DMS 273 (cell line): ENCODE data around the gene CEP72.

Experiments used
- DNase-seq: peaks from one replicate; lab custom pipeline; 2025; ENCODE audit not compliant: unreplicated experiment; lab: John Stamatoyannopoulos, UW

Gene CEP72

DNA sequence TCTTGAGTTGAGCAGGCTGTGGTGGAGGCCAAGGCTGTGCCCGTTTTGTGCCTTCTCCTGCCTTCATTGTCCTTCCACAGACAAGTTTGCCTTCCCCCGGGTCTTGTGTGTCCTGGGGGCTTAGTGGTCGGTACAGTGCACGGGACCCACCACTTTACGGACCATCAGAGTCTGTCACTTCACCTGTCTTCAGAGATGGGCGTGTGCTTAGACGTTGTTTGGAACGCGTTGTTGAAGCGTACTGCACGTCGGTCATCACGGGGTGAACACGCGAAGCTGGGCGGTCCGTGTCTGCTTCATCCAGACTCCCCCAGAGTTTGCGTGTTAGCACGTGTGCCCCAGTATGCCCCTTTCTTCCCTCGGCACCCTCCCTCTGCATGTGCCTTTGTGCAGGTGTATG, 24.8 kb downstream of the CEP72 start:
- DNase-seq = no peak

DNA sequence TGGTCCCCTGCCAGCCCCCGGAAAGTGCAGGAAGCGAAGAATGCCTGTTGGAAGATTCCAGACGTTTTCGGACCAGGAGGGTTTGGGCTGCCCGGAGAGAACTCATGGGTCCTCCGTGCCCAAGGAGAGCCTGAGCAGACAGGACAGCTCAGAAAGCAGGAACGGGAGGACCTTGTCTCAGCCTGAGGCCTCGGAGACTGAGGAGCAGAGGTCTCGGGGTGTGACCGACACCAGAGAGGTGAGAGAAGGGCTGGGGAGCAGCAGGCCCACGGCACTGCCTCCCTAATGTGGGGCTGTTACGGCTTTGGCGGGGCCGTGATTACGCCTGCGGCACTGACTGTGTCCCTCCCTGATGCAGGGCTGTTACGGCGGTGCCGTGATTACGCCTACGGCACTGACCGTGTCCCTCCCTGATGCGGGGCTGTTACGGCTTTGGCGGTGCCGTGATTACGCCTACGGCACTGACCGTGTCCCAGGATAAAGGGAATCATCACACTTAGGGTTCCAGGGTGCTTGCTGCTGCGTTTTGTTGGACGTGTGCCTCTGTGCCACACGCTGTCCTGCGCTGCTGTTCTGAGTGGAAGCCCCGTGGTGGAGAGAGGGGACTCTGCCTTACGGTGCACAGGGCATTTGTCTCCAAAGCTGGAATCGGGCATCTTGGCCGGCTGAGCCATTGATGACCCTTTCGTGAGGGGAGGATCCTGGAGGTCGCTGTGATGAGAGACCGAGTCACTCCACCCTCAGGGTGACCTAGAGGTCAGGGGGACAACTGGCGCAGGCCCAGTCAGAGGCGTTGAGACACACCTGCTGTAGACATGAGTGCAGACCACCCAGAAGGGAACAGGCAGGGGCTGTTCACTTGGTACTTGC, 25.7 kb downstream of the CEP72 start:
- no peak for DNase-seq

DNA sequence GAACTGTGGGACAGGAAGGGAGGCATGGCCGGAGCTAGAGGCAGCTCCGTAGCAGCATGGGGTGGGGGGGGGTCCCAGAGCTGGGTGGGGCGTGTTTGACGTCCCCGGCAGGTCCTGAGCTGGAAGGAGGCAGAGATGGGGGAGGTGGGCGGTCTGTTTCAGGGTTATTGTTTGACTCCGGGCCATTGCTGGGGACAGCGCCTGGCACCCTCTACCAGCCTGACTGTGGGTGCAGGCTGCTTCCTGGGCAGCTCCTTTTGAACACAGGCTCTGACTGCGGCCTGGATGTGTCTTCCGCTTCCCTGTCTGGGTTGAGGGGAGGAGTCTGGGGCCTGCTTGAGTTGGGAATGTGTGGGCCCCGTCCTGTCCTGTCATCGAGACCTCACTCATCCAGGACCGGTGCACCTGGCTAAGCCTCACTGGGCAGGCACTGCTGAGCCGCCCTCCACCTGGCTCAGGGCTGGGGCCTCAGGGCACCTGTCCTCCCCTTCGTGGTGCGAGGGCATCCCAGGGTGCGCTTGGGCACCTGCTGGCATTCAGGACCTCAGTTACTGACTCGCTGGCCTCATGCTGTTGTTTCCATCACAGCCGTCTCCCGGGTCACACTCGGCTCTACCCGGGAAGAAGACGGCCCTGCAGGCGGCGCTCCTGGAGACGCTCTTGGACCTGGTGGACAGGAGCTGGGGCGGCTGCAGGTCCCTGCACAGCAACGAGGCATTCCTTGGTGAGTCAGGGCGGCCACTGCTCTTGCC, 26.5 kb downstream of the CEP72 start:
- DNase-seq = no peak

DNA sequence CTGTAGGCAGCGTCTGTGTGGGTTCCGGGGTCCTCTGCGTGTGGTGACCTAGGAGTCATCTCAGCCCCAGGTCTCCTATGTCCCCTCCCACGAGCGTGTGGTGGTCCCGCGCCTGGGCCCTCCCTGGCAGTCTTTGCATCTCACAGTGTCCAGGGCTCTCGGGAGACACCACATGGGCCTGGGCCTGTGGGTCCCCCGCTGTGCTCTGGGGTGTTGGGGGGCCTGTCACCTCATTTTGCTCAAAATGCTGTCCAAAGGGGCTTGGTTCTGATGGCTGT, 27.1 kb downstream of the CEP72 start:
- no peak for DNase-seq

DNA sequence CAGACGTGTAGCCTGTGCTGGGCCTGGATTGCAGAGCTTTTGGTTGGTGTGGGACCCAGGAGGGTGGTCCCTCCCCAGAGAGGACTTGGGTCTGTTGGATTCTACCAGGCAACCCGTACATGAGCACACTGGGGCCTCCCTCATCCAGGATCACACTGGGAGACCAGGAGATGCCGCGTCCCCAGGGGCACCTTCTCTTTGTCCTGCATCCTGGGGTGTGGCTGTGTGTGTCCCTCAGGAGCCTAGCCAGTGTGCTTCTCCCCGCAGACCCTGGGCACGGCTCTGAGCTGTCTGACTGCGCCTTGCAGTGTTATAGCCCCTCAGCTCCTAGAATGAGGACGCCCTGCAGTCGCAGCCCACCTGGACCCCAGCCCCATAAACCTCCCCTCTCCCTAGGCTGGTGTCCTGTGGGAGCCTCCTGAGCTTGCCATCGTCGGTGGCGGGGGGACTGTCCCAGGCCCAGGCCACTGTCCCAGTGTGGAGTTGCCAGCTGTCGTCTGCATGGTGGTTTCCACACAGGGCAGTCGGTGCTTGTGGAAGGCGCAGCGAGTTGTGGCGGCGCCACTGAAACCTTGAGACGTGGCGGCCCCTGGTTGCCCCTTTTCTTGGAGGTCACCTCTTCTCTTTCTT, 27.6 kb downstream of the CEP72 start:
- no peak for DNase-seq

DNA sequence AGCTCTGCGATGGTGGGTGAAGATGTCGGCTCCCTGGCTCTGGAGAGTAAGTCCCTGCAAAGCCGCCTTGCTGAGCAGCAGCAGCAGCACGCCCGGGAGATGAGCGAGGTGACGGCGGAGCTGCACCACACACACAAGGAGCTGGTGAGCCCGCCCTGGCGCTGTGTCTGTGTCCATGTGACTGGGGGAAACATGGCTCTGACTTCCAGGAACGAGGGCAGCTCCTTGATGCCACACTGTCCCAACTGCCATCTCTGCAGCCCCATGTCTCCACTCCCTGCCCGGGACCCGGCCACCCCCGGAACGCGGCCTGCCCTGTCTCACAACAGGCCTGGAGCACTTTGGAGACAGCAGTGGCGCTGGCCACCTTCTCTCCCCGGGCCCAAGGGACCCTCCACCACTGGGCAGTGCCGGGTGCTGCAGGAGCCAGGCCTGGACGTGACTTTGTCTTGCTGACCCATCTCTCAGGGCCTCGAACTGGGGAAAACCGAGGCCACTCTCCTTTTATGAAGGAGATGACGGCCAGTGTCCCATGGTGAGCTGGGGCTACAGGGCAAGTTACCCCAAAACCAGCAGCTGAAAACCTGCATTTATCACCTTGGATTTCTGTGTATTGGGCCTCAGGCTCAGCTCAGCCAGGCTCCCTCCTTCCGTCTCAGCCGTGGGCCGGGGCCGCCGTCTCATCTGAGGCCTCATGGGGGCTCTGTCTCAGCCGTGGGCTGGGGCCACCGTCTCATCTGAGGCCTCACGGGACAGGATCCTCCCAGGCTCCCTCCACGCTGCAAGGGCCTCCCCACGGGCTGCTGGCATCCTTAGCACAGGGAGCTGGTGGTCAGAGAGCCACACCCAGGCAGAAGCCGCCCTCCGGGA, 28.6 kb downstream of the CEP72 start:
- DNase-seq = no peak

DNA sequence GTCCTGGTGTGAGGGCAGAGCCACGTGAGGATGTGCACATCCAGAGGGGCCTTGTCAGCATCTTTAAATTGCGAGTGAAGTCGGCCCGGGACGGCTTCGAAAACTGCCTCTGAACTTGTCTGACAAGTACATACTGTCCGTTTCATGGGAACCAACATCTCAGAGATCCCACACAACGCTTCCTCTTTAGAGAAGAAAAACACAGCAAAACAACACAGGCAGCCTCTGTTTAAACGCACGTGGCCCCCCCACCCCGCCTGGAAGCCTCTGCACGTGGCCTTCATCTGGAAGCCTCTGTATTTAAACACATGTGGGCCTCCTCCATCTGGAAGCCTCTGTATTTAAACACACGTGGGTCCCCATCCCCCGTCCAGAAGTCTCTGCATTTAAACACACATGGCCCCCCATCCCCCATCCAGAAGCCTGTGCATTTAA, 29.2 kb downstream of the CEP72 start:
- no peak for DNase-seq

DNA sequence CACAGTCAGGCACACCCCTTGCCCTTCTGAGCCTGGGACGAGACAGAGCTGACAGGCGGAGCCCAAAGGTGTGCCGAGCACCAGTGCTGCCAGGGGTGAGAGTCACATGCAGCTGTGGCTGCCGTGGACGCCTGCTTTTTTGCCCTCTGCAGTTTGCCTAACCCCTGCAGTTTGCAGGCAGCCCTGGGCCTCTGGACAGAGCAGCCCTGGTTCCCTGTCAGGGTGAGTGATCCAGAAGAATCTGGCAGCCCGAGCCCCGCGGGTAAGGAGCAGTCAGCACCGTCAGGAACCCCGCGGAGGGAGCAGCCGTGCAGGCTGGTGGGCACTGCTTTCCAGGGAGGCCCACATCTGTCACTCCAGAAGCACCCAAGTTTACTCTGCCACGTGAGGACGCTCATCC, 30.3 kb downstream of the CEP72 start:
- DNase-seq = peak; percentile 70

DNA sequence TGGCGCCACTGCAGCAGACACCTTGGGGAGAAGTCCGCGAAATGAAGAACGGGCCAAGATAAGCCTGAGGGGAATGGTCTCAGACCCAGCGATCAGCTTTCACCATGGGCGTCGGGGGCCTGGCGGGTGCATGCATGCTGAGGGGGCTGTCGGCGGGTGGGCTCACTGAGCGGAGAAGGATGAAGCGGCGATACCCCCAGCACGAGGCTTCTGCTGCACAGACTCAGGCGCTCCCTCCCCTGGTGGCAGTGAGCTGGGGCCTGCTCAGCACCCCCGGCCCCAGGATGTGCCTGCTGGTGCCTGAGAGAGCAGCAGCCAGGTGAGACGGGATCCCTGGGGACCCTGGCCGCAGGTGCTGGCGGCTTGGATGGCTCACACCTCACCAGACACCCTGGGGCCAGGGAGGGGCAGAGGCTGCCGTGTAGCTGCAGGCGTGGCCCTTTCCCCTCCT, 31.2 kb downstream of the CEP72 start:
- no peak for DNase-seq

DNA sequence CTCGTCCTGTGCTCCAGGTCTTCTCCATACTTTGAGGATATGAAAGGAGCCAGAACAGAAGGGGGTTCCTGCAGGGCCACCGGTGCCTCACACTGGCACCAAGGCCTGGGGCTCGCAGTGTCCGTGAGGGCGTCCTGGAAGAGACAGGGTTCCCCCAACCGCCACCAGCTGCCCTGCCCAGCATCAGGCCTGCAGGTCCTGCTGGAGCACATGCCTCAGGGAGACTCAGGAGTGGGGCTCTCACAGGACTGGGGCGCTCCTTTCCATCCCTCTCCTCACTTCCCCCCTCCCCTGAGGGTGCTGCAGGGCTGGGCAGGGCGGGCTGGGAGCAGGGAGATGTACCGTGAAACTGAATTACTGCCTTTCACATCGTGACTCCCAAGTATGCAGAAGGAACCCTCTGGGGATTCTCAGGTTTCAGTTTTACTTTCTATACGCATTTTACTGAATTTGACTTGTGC, 31.7 kb downstream of the CEP72 start:
- no peak for DNase-seq

DNA sequence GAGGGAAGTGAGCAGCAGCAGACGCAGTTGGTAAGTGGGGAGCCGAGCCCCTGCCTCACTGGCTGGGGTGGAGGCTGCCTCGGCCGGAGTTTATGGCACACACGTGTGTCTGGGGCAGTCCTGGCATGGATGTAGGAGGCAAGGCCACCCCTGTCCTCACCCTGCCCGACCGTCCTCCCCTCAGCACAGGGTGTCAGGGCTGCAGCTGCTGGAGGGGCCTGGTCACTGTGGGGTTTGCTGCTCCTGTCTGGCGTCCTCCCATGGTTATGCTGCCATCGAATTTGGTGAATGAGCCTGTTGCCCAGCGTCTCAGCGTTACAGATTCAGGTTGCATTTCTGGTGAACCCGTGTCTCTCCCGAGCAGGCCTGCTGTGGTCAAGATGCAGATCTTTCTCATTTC, 32.4 kb downstream of the CEP72 start:
- DNase-seq = no peak

DNA sequence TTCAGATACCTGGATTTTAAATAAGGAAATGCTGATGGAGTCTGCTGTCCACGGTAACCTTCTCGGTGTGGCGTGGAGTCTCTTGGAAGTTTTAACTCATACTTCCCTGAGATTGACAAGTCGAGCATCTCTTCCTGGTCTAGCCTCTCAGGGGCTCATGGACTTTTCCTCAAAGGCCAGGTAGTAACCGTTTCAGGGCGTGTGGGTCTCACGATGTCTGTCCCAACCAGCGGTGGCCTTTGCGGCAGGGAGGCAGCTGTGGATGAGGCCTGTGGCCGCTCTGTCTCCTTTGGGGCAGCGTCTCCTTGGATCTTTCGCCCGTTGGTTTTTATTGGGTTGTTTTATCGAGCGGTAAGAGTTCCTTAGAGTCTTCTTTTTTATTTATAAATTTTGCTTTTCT, 32.8 kb downstream of the CEP72 start:
- DNase-seq = no peak

DNA sequence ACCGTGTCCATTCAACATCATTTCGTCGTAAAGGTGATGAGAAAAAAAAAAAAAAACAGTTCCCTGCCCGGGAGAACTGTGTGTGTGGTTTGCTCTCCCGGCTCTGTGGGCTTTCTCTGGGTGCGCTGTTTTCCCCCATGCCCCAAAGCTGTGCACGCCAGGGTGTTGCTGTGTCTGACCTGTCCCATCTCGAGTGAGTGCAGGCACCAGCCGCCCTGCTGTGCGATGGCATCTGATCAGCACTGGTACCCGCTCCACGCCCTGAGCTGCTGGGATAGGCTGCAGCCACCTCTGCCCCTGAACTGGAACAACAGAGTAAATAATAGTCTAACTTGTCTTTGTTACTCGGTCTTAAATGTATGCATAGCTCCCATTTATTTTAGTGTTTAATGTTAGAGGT, 33.3 kb downstream of the CEP72 start:
- no peak for DNase-seq

DNA sequence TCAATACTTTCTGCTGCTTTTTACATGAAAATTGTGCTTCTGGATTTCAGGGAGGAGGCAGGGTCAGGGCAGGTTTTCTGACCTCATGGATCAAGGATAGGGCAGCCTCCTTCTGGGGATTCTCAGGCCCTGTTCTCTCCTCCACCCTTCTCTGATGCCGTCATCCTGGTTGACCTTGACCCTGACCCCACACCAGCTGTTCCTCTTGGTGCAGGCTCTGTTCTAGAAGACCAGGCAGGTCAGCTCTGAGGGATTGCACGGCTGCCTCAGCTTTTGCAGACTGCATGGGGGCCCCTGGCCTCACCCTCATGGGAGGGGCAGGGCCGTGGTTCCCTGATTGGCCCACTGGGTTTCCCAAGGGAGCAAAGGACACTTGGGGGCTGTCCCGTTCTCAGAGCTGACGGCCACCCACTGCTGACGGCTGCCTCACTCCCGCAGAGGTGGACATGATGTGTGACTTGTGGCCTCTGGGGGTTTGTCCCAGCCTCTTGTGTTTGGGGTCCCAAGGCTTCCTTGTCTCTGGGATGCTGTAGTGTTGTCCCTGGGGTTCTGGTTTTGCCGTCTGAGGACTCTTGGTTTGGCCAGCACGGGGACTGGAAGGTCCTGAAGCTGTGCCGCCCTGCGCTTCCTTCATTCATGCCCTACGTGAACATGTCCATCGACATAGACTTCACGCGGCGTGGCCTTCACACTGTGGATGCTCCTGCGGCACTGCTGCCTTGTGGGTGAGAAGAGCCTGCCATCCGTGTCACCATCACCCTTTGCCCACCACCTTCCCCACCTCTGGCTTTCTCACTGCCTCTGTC, 34.5 kb downstream of the CEP72 start:
- no peak for DNase-seq

DNA sequence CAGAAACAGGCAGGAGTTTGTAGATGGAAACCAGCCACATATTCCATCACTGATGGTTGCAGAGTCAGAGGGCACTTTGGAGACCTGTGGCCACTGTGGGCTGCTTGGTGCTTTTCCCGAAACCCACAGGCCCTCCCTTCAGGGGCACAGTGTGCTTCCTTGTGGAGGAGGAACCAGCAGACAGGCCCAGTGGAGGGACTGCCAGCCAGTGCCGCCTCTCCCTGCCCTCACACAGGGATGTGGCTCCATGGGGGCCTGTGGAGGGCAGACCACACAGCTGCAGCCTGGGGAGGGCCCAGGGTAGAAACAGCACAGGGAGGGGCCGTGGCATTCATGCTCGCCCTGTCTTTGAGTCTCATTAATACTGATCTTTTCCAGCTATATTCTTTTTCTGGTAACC, 35.2 kb downstream of the CEP72 start:
- DNase-seq = no peak

DNA sequence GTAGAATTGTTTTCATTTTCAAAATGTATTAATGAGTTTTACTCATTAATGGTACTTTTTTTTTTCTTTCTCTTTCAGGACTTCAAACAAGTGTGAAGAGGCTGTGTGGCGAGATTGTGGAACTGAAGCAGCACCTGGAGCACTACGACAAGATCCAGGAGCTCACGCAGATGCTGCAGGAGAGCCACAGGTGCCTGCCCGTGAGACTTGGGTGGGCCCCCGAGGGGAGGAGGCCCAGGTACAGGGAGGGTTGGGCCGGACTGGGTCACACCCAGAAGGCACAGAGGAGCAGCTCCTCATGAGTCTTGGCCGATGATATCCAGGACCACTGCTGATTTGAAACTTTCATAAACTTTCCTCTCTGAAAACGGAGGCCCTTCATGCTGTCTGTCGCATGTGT, 35.6 kb downstream of the CEP72 start:
- no peak for DNase-seq

DNA sequence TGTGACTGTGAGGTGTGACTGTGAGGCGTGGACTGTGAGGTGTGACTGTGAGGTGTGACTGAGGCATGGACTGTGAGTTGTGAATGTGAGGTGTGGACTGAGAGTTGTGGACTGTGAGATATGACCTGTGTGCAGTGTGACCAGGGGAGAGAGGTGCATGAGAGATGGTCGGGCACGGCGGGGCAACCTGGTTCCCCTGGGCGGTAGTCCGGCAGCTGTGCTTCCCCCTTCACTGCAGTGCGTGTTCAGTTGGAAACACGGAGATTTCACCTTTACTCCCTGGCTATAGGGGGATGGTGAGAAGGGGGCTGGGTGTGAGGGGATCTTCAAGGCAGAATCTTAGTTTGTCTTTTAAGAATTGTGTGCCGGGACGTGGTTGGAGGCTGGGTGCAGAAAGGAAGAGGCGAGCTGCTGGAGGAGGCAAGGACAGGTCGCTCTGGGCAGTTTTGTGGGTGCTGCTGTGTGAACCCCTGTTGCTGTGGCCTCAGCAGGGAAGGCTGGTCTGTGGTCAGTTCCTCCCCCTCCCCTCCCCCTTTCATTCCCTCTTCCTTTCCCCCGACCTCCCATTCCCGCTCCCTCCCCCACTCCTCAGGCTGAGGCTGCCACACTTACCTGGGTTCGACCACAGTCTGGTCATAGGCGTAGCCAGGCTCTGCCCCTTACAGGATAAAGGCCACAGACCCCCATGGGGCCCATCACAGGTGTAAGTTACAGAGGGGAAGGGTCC, 39.3 kb downstream of the CEP72 start:
- no peak for DNase-seq

DNA sequence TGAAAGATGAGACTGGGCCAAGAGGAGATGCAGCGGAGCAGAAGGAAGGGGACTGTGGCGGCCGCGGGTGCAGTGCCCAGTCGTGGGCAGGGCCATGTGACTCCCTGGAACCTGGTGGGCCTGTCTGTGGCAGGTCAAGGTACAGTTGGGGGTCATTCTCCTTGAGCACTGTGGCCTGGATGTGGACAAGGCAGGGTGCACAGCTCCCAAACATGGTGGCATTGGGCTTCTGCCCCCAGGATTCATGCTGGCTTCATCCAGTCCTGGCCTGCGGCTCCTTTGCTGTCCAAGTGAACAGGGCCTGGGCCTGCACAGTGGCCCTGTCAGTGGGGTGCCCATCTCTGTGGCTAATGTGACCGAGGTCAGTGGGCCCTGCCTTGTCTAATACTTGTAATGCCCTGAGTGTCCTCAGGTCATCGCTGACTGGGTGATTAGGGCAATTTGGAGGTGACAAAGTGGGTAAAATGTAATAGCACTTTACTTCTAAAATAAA, 39.9 kb downstream of the CEP72 start:
- DNase-seq = no peak

DNA sequence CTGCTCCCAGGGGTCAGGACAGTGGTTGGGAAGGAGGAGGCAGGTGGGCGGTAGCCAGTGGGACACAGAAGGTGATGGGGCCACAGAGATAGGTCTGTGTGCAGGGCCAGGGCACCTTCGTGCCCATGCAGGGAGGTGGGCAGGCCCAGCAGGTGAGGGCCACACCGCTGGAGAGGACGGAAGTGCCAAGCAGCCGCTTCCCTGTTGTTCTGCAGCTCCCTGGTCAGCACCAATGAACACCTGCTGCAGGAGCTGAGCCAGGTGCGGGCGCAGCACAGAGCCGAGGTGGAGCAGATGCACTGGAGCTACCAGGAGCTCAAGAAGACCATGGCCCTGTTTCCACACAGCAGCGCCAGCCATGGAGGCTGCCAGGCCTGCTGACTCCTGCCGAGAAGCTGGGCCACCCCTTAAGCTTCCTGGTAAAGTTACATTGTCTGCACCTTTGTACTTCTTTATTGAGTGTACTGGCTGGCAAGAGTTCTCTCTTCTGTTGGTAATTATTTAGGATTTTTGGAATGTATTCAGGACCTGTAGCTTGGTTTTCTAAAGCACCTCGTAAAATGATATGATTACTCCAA, 40.7 kb downstream of the CEP72 start:
- DNase-seq = no peak
